Measurements from ENCODE around the gene HSPA8. TPM values are rescaled to one million over a fixed set of nuclear protein-coding genes. Genes with fewer than 3 reads are reported as not detected.
"Not testable (repeated sequence)": the region's sequence is repeated elsewhere in the genome, so short reads cannot be mapped to it uniquely, and the experiment has no call there.

Gene HSPA8
- total and polyA plus RNA-seq, 2 of the 4 experiments (the other 2 are of a cell fraction) = 2,309 to 4,346 TPM

- dilution Hi-C loops (cut with HindIII; ENCODE audit: low sequenced_read_pairs, unreplicated experiment); H3K9ac ChIP-seq (ENCODE audit: low read depth, low read length); POLR2A ChIA-PET (ENCODE audit: unreplicated experiment); H2BK120ac ChIP-seq (ENCODE audit: low read depth, low read length); H3K9me3 ChIP-seq (ENCODE audit: control insufficient read depth, insufficient read depth, low read length); H3K4me2 ChIP-seq (ENCODE audit: low read depth, low read length); H3K27me3 ChIP-seq (ENCODE audit: control insufficient read depth, insufficient read depth, low read length); H3K4ac ChIP-seq (ENCODE audit: low read depth, low read length); H3K4me1 ChIP-seq (ENCODE audit: control insufficient read depth, insufficient read depth, low read length); H2BK15ac ChIP-seq (ENCODE audit: low read depth, low read length); BruUV-seq (replicated peaks); H2BK5ac ChIP-seq (ENCODE audit: low read depth, low read length, poor library complexity, severe bottlenecking); in situ Hi-C loops (cut with MboI; ENCODE audit: low sequenced_read_pairs); H3K56ac ChIP-seq (ENCODE audit: extremely low read depth, insufficient read depth, low read length); H3K4me3 ChIP-seq (ENCODE audit: insufficient read depth, low read depth, low read length); H4K5ac ChIP-seq (ENCODE audit: low read depth, low read length); H4K91ac ChIP-seq (ENCODE audit: insufficient read depth, low read depth, low read length); H2BK20ac ChIP-seq (ENCODE audit: low read depth, low read length); H3K14ac ChIP-seq (replicated peaks; ENCODE audit: low read depth, low read length); H2AK5ac ChIP-seq (ENCODE audit: low read depth, low read length); H3K27ac ChIP-seq (ENCODE audit: insufficient read depth, low read length); H4K8ac ChIP-seq (ENCODE audit: low read depth in 2 of 2, low read length in 2 of 2); intact Hi-C loops (cut with micrococcal nuclease); H3K18ac ChIP-seq (ENCODE audit: low read depth, low read length); H2AFZ ChIP-seq (replicated peaks; ENCODE audit: low read length, poor library complexity); H3K23ac ChIP-seq (ENCODE audit: low read depth, low read length); DNase-seq; H3K9me1 ChIP-seq (ENCODE audit: insufficient read depth, low read length); CTCF ChIA-PET; H2AK9ac ChIP-seq (replicated peaks; ENCODE audit: low read depth, low read length, poor library complexity); ATAC-seq (ENCODE audit: low read depth): not testable (repeated sequence)
- Histone ChIP-seq H4K20me1 (ENCODE audit: insufficient read depth, low read length) (peaks cover 12% of the 10 kb centered on the region), H3K79me1 (ENCODE audit: low read depth in 1 of 2, low read length in 2 of 2) (peaks cover 21 to 46% of the 10 kb centered on the region in 2 experiments), H3K36me3 (ENCODE audit: control insufficient read depth, insufficient read depth, low read length) (peaks cover 42% of the 10 kb centered on the region)
- 100% methylated on average over 1 of the region's 5 CpGs; no CpG with 5 or more reads in 1 of the 2 experiments for WGBS, 2 experiments (ENCODE audit: extremely low coverage in 2 of 2, insufficient read length in 1 of 2)
These were observed 25.7 kb upstream of the HSPA8 start for GRCh38 chr11:123087657-123088056.
